NOMO-1 (cell line): Measurements from ENCODE around the gene SPIRE1.

Experiments
- DNase-seq, 2 experiments: peaks; one replicate each; lab custom pipeline; 2025; ENCODE audit not compliant: unreplicated experiment in 2 of 2; lab: John Stamatoyannopoulos, UW

The SPIRE1 gene

GRCh38 chr18:12657684-12658425 is at the start of gene SPIRE1:
SPIRE1 (minus strand) TSS chr18:12658107; CDS start chr18:12657866, 241 bp downstream.
- DNase-seq = peak in 1 of 2 experiments; percentile 8

GRCh38 chr18:12703664-12704063 is 45.8 kb upstream of the SPIRE1 start:
- no peak for DNase-seq

- DNase-seq = peak in 1 of 2 experiments; percentile 59
These were observed 45.2 kb upstream of the SPIRE1 start for GRCh38 chr18:12703096-12703567.

- peak; percentile 70 to 74 for DNase-seq
These were observed 44.6 kb upstream of the SPIRE1 start, which contains the start of the genes CEP76 and PSMG2 for GRCh38 chr18:12702221-12703095. CEP76 (minus strand) TSS chr18:12702723; CDS start chr18:12702548, 175 bp downstream. PSMG2 (plus strand) TSS chr18:12703042; CDS start chr18:12703108, 66 bp downstream.

GRCh38 chr18:12701161-12701560 is 43.3 kb upstream of the SPIRE1 start:
- no peak for DNase-seq

GRCh38 chr18:12699747-12700146 is 41.8 kb upstream of the SPIRE1 start:
- no peak for DNase-seq

- DNase-seq = no peak
These were observed 36.1 kb upstream of the SPIRE1 start for GRCh38 chr18:12694032-12694431.

- DNase-seq = no peak
These were observed 34.3 kb upstream of the SPIRE1 start for GRCh38 chr18:12692206-12692605.

GRCh38 chr18:12689256-12689850 is 31.4 kb upstream of the SPIRE1 start:
- no peak for DNase-seq

GRCh38 chr18:12686100-12686499 is 28.2 kb upstream of the SPIRE1 start:
- DNase-seq = no peak

GRCh38 chr18:12679183-12679786 is 21.4 kb upstream of the SPIRE1 start:
- DNase-seq = no peak

GRCh38 chr18:12668041-12668440 is 10.1 kb upstream of the SPIRE1 start:
- no peak for DNase-seq

- peak in 1 of 2 experiments; percentile 49 for DNase-seq
These were observed 2.1 kb upstream of the SPIRE1 start for GRCh38 chr18:12659904-12660605.

- no peak for DNase-seq
These were observed 675 bp upstream of the SPIRE1 start for GRCh38 chr18:12658426-12659138.

- no peak for DNase-seq
These were observed 796 bp downstream of the SPIRE1 start for GRCh38 chr18:12656938-12657683.

GRCh38 chr18:12656605-12656937 is 1.3 kb downstream of the SPIRE1 start:
- DNase-seq = no peak

GRCh38 chr18:12654971-12655370 is 2.9 kb downstream of the SPIRE1 start:
- DNase-seq = no peak

- no peak for DNase-seq
These were observed 5.0 kb downstream of the SPIRE1 start for GRCh38 chr18:12652861-12653401.

GRCh38 chr18:12651651-12652050 is 6.3 kb downstream of the SPIRE1 start:
- DNase-seq = no peak
